Left ventricle myocardium inferior (tissue), 1 donor: ENCODE results near the gene NCAN. TPM values are rescaled to one million over a fixed set of nuclear protein-coding genes. Genes with fewer than 3 reads are reported as not detected.
"Not testable (repeated sequence)": the region's sequence is repeated elsewhere in the genome, so short reads cannot be mapped to it uniquely, and the experiment has no call there.

Source experiments
- DNase-seq: peaks from one replicate; pipeline ENCODE4 v3.0.0-alpha.2; 2020
- H3K27ac ChIP-seq: fragments of 200-600 bp; replicated peaks from 2 replicates; pipeline ENCODE4 v1.8.0; 2021
- H3K27me3 ChIP-seq: fragments of 200-600 bp; 2 replicates; pipeline ENCODE4 v1.8.0; 2021; ENCODE audit warnings: low read depth
- H3K36me3 ChIP-seq: fragments of 200-600 bp; 2 replicates; pipeline ENCODE4 v1.8.0; 2021
- H3K4me1 ChIP-seq: fragments of 200-600 bp; 2 replicates; pipeline ENCODE4 v1.8.0; 2021
- H3K4me3 ChIP-seq: fragments of 200-600 bp; 2 replicates; pipeline ENCODE4 v1.8.0; 2021; ENCODE audit warnings: mild to moderate bottlenecking, moderate library complexity
- H3K9me3 ChIP-seq: fragments of 200-600 bp; replicated peaks from 2 replicates; pipeline ENCODE4 v1.8.0; 2021
- CTCF ChIP-seq: fragments of 200-600 bp; IDR thresholded peaks from 2 replicates; pipeline ENCODE4 v1.8.0; 2021; ENCODE audit warnings: antibody characterized with exemption, mild to moderate bottlenecking, borderline replicate concordance
- intact Hi-C: fragments of 100-400 bp; cut with micrococcal nuclease; formaldehyde crosslinking; loops from one replicate; pipeline ENCODE4 v1.11.0; 2022
- total RNA-seq: library from RNA; stranded (reverse); fragmentation: NEBNext Ultra II Directional; extraction: Animal tissue kit (Norgen Biotek cat#: 25700); gene quantifications from one replicate; pipeline ENCODE4 v1.2.1, GENCODE V29; 2021
- donor health status: DM: no; HTN: yes; CAD: no; lungs with severe emphysema.

The NCAN gene
- total RNA-seq, 1 donor from 2014 or later, result not detected

- Histone ChIP-seq H3K9me3 (no peaks in the 10 kb centered on the region), H3K27ac (peak within 1 kb of the TSS; percentile 16), H3K4me1 (peaks cover 12% of the 10 kb centered on the region), H3K36me3 (no peaks in the 10 kb centered on the region), H3K27me3 (no peaks in the 10 kb centered on the region), H3K4me3 (peak within 1 kb of the TSS; percentile 56)
- no peak for TF ChIP-seq CTCF
- intact Hi-C loops, result no loop called here
- peak; percentile 77 for DNase-seq
These were observed 41.5 kb upstream of the NCAN start, which contains the start of gene MEF2B for GRCh38 chr19:19170053-19170872. Gene MEF2B, minus strand, starts transcription at chr19:19170263. Its CDS starts 19,528 bp downstream, at chr19:19150735.

GRCh38 chr19:19170873-19171672 is 40.7 kb upstream of the NCAN start:
- no peaks in the 10 kb centered on the region for H3K36me3 ChIP-seq
- H3K27me3 ChIP-seq, result no peaks in the 10 kb centered on the region
- peak overlapping the region; percentile 16 for H3K27ac ChIP-seq
- intact Hi-C loops, result no loop called here
- H3K4me3 ChIP-seq, result no peak overlapping the region
- peaks cover 12% of the 10 kb centered on the region for H3K4me1 ChIP-seq
- no peaks in the 10 kb centered on the region for H3K9me3 ChIP-seq
- no peak for TF ChIP-seq CTCF
- no peak for DNase-seq

- no peak overlapping the region for H3K4me3 ChIP-seq
- no peak for DNase-seq
- H3K4me1 ChIP-seq, result peaks cover 12% of the 10 kb centered on the region
- H3K9me3 ChIP-seq, result no peaks in the 10 kb centered on the region
- no peak overlapping the region for H3K27ac ChIP-seq
- intact Hi-C loops, result no loop called here
- H3K27me3 ChIP-seq, result no peaks in the 10 kb centered on the region
- H3K36me3 ChIP-seq, result peaks cover 9% of the 10 kb centered on the region
- TF ChIP-seq CTCF, result no peak
These were observed 39.8 kb upstream of the NCAN start for GRCh38 chr19:19171821-19172532.

GRCh38 chr19:19173243-19173642 is 38.5 kb upstream of the NCAN start:
- H3K4me3 ChIP-seq, H3K27ac ChIP-seq, DNase-seq, intact Hi-C loops, H3K9me3 ChIP-seq, H3K27me3 ChIP-seq: not testable (repeated sequence)
- peaks cover 16% of the 10 kb centered on the region for H3K36me3 ChIP-seq
- H3K4me1 ChIP-seq, result peaks cover 12% of the 10 kb centered on the region

DNA sequence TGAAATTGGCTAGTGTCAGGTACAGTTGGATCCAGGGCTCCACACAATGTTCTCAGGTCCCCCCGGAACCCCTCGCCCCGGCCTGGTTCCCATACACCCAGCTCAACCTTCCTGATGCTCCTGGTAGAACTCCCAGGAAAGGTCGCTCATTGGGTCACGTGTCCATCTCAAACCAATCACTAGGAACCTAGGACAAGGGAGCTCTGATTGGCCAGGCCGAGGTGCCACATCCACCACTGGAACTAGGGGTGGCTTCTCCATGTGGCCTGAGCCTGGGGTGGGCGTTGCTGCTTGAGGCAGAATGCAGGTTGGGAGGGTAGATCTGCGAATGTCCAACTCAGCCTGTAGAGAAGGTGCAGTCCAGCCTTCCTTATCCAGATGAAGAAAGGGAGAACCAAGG is 34.8 kb upstream of the NCAN start:
- no peak for DNase-seq
- intact Hi-C loops, result no loop called here
- Histone ChIP-seq H3K27ac (no peak overlapping the region), H3K36me3 (peaks cover 45% of the 10 kb centered on the region), H3K4me1 (no peaks in the 10 kb centered on the region), H3K9me3 (peaks cover 5% of the 10 kb centered on the region), H3K4me3 (no peak overlapping the region), H3K27me3 (no peaks in the 10 kb centered on the region)
- TF ChIP-seq CTCF, result no peak
